Thymus (tissue), 14 donors: ENCODE data around the gene SELENOH. TPM values are rescaled to one million over a fixed set of nuclear protein-coding genes. Genes with fewer than 3 reads are reported as not detected.
"Not testable (repeated sequence)": the region's sequence is repeated elsewhere in the genome, so short reads cannot be mapped to it uniquely, and the experiment has no call there.

Source experiments
- DNase-seq, 9 donors: peaks; one replicate each; pipeline ENCODE4 v3.0.0-alpha.2; 2013; ENCODE audit warnings: low spot score in 9 of 9, low read depth in 6 of 9, missing footprints in 1 of 9
- H3K27ac ChIP-seq, 2 donors: one replicate each; pipeline ENCODE4 v1.5.1; 2013; ENCODE audit warnings: control low read depth in 1 of 2, low read depth in 1 of 2, low read length in 1 of 2, mild to moderate bottlenecking in 1 of 2, moderate library complexity in 1 of 2
- H3K27me3 ChIP-seq, 2 donors: one replicate each; pipeline ENCODE4 v1.5.1; 2013; ENCODE audit warnings: low read length in 1 of 2; ENCODE audit not compliant: control insufficient read depth in 2 of 2, insufficient read depth in 1 of 2
- H3K36me3 ChIP-seq, 2 donors: one replicate each; pipeline ENCODE4 v1.5.1; 2013; ENCODE audit warnings: low read length in 1 of 2, mild to moderate bottlenecking in 1 of 2, moderate library complexity in 1 of 2; ENCODE audit not compliant: control insufficient read depth in 2 of 2, insufficient read depth in 2 of 2
- H3K4me1 ChIP-seq, 2 donors: one replicate each; pipeline ENCODE4 v1.5.1; 2013; ENCODE audit warnings: low read length in 2 of 2; ENCODE audit not compliant: control insufficient read depth in 2 of 2, insufficient read depth in 2 of 2
- H3K4me3 ChIP-seq, 2 donors: one replicate each; pipeline ENCODE4 v1.5.1; 2013; ENCODE audit warnings: low read length in 2 of 2, control low read depth in 1 of 2, mild to moderate bottlenecking in 1 of 2
- H3K9me3 ChIP-seq, 2 donors: one replicate each; pipeline ENCODE4 v1.5.1; 2013; ENCODE audit warnings: low read length in 1 of 2, mild to moderate bottlenecking in 1 of 2; ENCODE audit not compliant: control insufficient read depth in 2 of 2, insufficient read depth in 1 of 2
- WGBS: extraction: QIAGEN DNeasy Blood & Tissue Kit; methylation state at CpG from one replicate; pipeline ENCODE4 v1.1.7; 2013; 5-methylcytosine and 5-hydroxymethylcytosine counted together
- long read RNA-seq, 10 donors: transcript quantifications; one replicate each; lab custom pipeline, GENCODE V29; 2026
- polyA plus RNA-seq: library from polyadenylated mRNA; stranded (reverse); fragments of 200-250 nt; gene quantifications from one replicate; pipeline ENCODE4 v1.2.3, GENCODE V29; 2013
- total RNA-seq: library from RNA; stranded (reverse); fragments of 120-200 nt; gene quantifications from one replicate; pipeline ENCODE4 v1.2.4, GENCODE V29; 2013
- donor health status: healthy.

The SELENOH gene
- 206 TPM for total RNA-seq
- polyA plus RNA-seq: 198 TPM
- long read RNA-seq, donor 1, transcript SELENOH-204 (4 exons, 818 nt): major isoform, 18 of 21 reads
- long read RNA-seq, donor 1, partial matches to known transcripts: 0 of 21 reads
- long read RNA-seq, donor 1, other reads (novel, unspliced or antisense): 0 of 21 reads
- long read RNA-seq, donor 2: 0 reads
- long read RNA-seq, donor 3, transcript SELENOH-201 (3 exons, 833 nt): minor isoform, 15 of 370 reads
- long read RNA-seq, donor 3, transcript SELENOH-207 (1 exons, 523 nt): minor isoform, 7 of 370 reads
- long read RNA-seq, donor 3, transcript SELENOH-202 (4 exons, 469 nt): minor isoform, 10 of 370 reads
- long read RNA-seq, donor 3, transcript SELENOH-204 (4 exons, 818 nt): major isoform, 288 of 370 reads
- long read RNA-seq, donor 3, partial matches to known transcripts: 39 of 370 reads
- long read RNA-seq, donor 3, other reads (novel, unspliced or antisense): 0 of 370 reads
- long read RNA-seq, donor 4, transcript SELENOH-204 (4 exons, 818 nt): major isoform, 98 of 128 reads
- long read RNA-seq, donor 4, transcript SELENOH-205 (3 exons, 1,039 nt): minor isoform, 5 of 128 reads
- long read RNA-seq, donor 4, partial matches to known transcripts: 15 of 128 reads
- long read RNA-seq, donor 4, other reads (novel, unspliced or antisense): 0 of 128 reads
- long read RNA-seq, donor 5, transcript SELENOH-205 (3 exons, 1,039 nt): minor isoform, 10 of 378 reads
- long read RNA-seq, donor 5, transcript SELENOH-202 (4 exons, 469 nt): minor isoform, 7 of 378 reads
- long read RNA-seq, donor 5, transcript SELENOH-201 (3 exons, 833 nt): minor isoform, 14 of 378 reads
- long read RNA-seq, donor 5, transcript SELENOH-204 (4 exons, 818 nt): major isoform, 285 of 378 reads
- long read RNA-seq, donor 5, partial matches to known transcripts: 48 of 378 reads
- long read RNA-seq, donor 5, other reads (novel, unspliced or antisense): 6 of 378 reads
- long read RNA-seq, donor 6, transcript SELENOH-205 (3 exons, 1,039 nt): minor isoform, 5 of 126 reads
- long read RNA-seq, donor 6, transcript SELENOH-202 (4 exons, 469 nt): minor isoform, 6 of 126 reads
- long read RNA-seq, donor 6, transcript SELENOH-204 (4 exons, 818 nt): major isoform, 98 of 126 reads
- long read RNA-seq, donor 6, partial matches to known transcripts: 8 of 126 reads
- long read RNA-seq, donor 6, other reads (novel, unspliced or antisense): 0 of 126 reads
- long read RNA-seq, donor 7, transcript SELENOH-207 (1 exons, 523 nt): minor isoform, 7 of 159 reads
- long read RNA-seq, donor 7, transcript SELENOH-201 (3 exons, 833 nt): minor isoform, 5 of 159 reads
- long read RNA-seq, donor 7, transcript SELENOH-204 (4 exons, 818 nt): major isoform, 109 of 159 reads
- long read RNA-seq, donor 7, transcript SELENOH-203 (2 exons, 1,454 nt): minor isoform, 8 of 159 reads
- long read RNA-seq, donor 7, partial matches to known transcripts: 25 of 159 reads
- long read RNA-seq, donor 7, other reads (novel, unspliced or antisense): 0 of 159 reads
- long read RNA-seq, donor 8, transcript SELENOH-204 (4 exons, 818 nt): major isoform, 72 of 81 reads
- long read RNA-seq, donor 8, partial matches to known transcripts: 0 of 81 reads
- long read RNA-seq, donor 8, other reads (novel, unspliced or antisense): 0 of 81 reads
- long read RNA-seq, donor 9, transcript SELENOH-204 (4 exons, 818 nt): major isoform, 115 of 132 reads
- long read RNA-seq, donor 9, partial matches to known transcripts: 6 of 132 reads
- long read RNA-seq, donor 9, other reads (novel, unspliced or antisense): 0 of 132 reads
- long read RNA-seq, donor 10, transcript SELENOH-204 (4 exons, 818 nt): major isoform, 121 of 148 reads
- long read RNA-seq, donor 10, transcript SELENOH-205 (3 exons, 1,039 nt): minor isoform, 7 of 148 reads
- long read RNA-seq, donor 10, partial matches to known transcripts: 9 of 148 reads
- long read RNA-seq, donor 10, other reads (novel, unspliced or antisense): 0 of 148 reads

- Histone ChIP-seq H3K9me3 (no peaks in the 10 kb centered on the region), H3K27me3 (no peaks in the 10 kb centered on the region), H3K27ac (peak within 1 kb of the TSS; percentile 93 to 98), H3K4me3 (peak within 1 kb of the TSS; percentile 79 to 88), H3K4me1 (peaks cover 9% of the 10 kb centered on the region in 2 donors), H3K36me3 (peaks cover 43 to 60% of the 10 kb centered on the region in 2 donors)
- under 1% methylated on average over 75 of the region's 75 CpGs for WGBS
- DNase-seq: peak; percentile 74 to 95 (median 85)
Measured at GRCh38 chr11:57741132-57742086, at the start of gene SELENOH. Gene SELENOH (plus strand): TSS chr11:57741491. CDS start chr11:57741596, 105 bp downstream.

GRCh38 chr11:57698843-57699365, 42.4 kb upstream of the SELENOH start:
- no peak for DNase-seq
- H3K36me3 ChIP-seq: peaks cover 76 to 92% of the 10 kb centered on the region in 2 donors
- H3K9me3 ChIP-seq: no peaks in the 10 kb centered on the region
- H3K27me3 ChIP-seq: no peaks in the 10 kb centered on the region
- 97% methylated on average over 18 of the region's 18 CpGs for WGBS
- no peak overlapping the region for H3K27ac ChIP-seq
- no peaks in the 10 kb centered on the region for H3K4me1 ChIP-seq
- H3K4me3 ChIP-seq: no peak overlapping the region

- H3K4me1 ChIP-seq: no peaks in the 10 kb centered on the region
- peaks cover 77 to 89% of the 10 kb centered on the region in 2 donors for H3K36me3 ChIP-seq
- no peak overlapping the region for H3K4me3 ChIP-seq
- H3K27me3 ChIP-seq: no peaks in the 10 kb centered on the region
- no peak overlapping the region for H3K27ac ChIP-seq
- WGBS: 98% methylated on average over 10 of the region's 10 CpGs
- H3K9me3 ChIP-seq: no peaks in the 10 kb centered on the region
- DNase-seq: no peak
Measured at GRCh38 chr11:57699813-57700212, 41.5 kb upstream of the SELENOH start.

- Histone ChIP-seq H3K36me3 (peaks cover 77 to 85% of the 10 kb centered on the region in 2 donors), H3K27me3 (no peaks in the 10 kb centered on the region)
Measured at GRCh38 chr11:57700425-57700824, 40.9 kb upstream of the SELENOH start.

GRCh38 chr11:57703341-57703740, 38.0 kb upstream of the SELENOH start:
- WGBS: 96% methylated on average over 4 of the region's 4 CpGs
- DNase-seq: no peak
- Histone ChIP-seq H3K27ac (no peak overlapping the region), H3K36me3 (peaks cover 59 to 64% of the 10 kb centered on the region in 2 donors), H3K27me3 (no peaks in the 10 kb centered on the region), H3K4me3 (no peak overlapping the region), H3K9me3 (no peaks in the 10 kb centered on the region), H3K4me1 (no peaks in the 10 kb centered on the region)

More at GRCh38 chr11:57700425-57700824, 40.9 kb upstream of the SELENOH start:
- Histone ChIP-seq H3K4me1 (no peaks in the 10 kb centered on the region), H3K27ac (no peak overlapping the region), H3K4me3 (no peak overlapping the region), H3K9me3 (no peaks in the 10 kb centered on the region)
- 93% methylated on average over 3 of the region's 3 CpGs for WGBS
- no peak for DNase-seq

GRCh38 chr11:57704932-57705331, 36.4 kb upstream of the SELENOH start:
- no peak overlapping the region for H3K4me3 ChIP-seq
- 97% methylated on average over 6 of the region's 6 CpGs for WGBS
- no peaks in the 10 kb centered on the region for H3K4me1 ChIP-seq
- H3K27me3 ChIP-seq: no peaks in the 10 kb centered on the region
- H3K9me3 ChIP-seq: no peaks in the 10 kb centered on the region
- DNase-seq: no peak
- H3K36me3 ChIP-seq: peaks cover 43 to 48% of the 10 kb centered on the region in 2 donors
- no peak overlapping the region for H3K27ac ChIP-seq

GRCh38 chr11:57705432-57705831, 35.9 kb upstream of the SELENOH start:
- not testable (repeated sequence) for H3K27ac ChIP-seq, DNase-seq, H3K4me1 ChIP-seq, H3K27me3 ChIP-seq, H3K4me3 ChIP-seq, H3K9me3 ChIP-seq
- 99% methylated on average over 8 of the region's 8 CpGs for WGBS
- H3K36me3 ChIP-seq: peaks cover 40 to 44% of the 10 kb centered on the region in 2 donors
